HG03571 (cell line): Measurements from ENCODE around the gene AQP12B.
"Not testable (repeated sequence)": the region's sequence is repeated elsewhere in the genome, so short reads cannot be mapped to it uniquely, and the experiment has no call there.

Experiments
- ATAC-seq: cut with Tn5 transposase; IDR thresholded peaks from one replicate; pipeline ENCODE4 v1.9.1; 2021; ENCODE audit not compliant: unreplicated experiment

AQP12B gene

GRCh38 chr2:240701736-240702639 lies 19.3 kb upstream of the AQP12B start:
- no peak for ATAC-seq

DNA sequence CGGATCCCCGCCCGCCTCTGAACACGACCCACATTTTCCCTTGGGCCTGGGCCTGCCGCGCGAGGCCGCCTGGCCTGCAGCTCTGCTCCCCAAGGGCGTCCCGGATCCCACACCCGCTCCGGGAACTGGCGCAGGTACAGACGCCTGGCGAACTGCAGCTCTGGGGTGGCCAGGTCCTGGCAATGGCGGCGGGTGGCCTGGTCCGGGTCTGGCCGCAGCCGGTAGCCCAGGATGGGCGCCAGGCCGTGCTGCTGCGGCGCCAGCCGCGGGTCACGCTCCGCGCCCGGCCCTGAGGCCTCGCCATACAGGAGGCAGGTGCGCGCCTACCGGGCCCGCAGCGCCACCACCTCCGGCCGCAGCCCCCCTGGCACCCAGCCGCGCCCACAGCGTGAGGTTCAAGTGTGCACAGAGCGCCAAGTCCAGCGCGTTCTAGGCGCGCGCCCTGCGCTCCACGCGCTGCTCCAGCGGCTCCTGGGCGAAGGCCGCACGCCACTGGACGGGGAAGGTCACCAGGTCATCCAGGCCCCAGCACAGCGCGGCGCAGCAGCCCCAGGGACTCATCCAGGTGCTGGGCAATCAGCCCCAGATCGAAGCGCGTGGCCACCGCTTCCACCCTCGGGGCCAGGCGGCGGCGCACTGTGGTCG lies 18.5 kb upstream of the AQP12B start:
- ATAC-seq = no peak

GRCh38 chr2:240700616-240701015 lies 17.9 kb upstream of the AQP12B start:
- ATAC-seq = not testable (repeated sequence)

DNA sequence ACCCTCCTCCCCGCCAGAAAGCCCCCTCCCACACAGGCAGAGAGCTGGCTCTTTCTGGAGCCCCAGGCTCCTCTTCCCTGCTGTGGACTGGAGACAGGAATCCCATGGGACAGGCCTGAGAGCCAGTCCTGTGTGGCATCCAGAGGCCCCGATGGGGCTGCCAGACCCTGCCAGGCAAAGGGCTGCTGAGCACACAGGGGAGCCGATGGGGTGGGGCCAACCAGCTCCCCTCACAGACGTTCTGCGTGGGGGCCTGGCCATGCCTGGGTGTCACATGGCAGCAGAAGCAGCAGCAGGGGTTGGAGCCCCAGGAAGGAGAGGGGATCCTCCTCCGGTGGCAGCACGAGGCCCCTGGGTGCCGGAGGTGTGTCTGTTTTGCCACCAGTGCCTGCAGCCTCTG lies 17.1 kb upstream of the AQP12B start:
- ATAC-seq = not testable (repeated sequence)

DNA sequence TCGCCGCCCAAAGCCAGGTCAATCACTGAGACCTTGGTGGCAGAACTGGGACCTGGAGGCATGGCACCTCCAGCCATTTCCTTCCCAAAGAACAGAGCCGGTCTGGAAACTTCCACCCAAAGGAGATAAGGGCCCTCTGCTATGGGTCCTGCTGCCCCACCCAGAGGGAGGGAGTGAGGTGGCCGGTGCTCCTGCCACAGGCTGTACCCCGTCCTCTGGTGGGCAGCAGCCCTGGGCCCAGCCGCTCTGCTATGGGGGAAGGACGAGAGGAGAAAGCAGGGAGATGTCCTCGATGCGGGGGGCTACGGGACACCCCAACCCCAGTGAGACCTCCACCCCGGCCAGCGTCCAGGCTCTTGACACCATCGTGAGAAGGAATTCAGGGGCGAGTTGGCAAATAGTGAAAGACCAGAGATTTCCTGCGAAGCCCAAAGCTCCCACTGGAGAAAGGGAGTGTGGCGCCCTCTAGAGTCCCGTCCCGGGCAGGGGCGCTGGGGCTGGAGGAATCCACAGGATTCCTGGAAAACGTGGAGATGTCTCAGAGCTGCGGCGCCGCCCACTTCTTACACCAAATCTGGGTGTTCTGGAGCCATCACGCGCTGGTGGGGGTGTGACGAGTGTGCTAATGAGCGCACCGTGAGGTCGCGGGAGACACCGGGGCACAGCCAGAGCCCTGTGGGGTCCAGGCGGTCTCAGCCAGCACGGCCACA lies 16.3 kb upstream of the AQP12B start:
- ATAC-seq = not testable (repeated sequence)

DNA sequence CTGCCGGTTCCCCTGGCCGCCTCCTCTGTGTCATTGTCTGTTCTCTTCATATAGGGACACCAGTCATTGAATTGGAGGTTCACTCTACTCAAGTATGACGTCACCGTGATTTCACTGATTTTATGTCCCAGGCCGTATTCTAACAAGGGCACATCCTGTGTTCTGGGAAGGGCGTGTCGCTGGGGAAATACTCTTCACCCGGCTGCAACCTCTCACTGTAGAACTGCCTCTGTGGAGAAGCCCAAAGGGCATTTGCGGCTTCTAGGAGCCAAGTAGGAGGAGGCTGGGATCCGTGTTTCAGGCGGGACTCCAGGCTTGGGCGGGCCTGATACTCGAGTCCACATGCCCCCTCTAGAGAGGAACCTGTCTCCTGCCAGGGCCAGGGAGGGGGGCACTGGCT lies 13.8 kb upstream of the AQP12B start:
- ATAC-seq = not testable (repeated sequence)

- not testable (repeated sequence) for ATAC-seq
These were observed 12.9 kb upstream of the AQP12B start for GRCh38 chr2:240695593-240695992.

GRCh38 chr2:240694304-240694703 lies 11.6 kb upstream of the AQP12B start:
- not testable (repeated sequence) for ATAC-seq

- ATAC-seq = not testable (repeated sequence)
These were observed 10.2 kb upstream of the AQP12B start for GRCh38 chr2:240692583-240693561.

- ATAC-seq = not testable (repeated sequence)
These were observed 9.1 kb upstream of the AQP12B start, which contains the start of gene AQP12A for GRCh38 chr2:240691631-240692420. TSS of gene AQP12A (plus strand) at chr2:240691866. CDS start at chr2:240691914, 48 bp downstream.

- ATAC-seq = not testable (repeated sequence)
These were observed 8.4 kb upstream of the AQP12B start for GRCh38 chr2:240691075-240691427.

DNA sequence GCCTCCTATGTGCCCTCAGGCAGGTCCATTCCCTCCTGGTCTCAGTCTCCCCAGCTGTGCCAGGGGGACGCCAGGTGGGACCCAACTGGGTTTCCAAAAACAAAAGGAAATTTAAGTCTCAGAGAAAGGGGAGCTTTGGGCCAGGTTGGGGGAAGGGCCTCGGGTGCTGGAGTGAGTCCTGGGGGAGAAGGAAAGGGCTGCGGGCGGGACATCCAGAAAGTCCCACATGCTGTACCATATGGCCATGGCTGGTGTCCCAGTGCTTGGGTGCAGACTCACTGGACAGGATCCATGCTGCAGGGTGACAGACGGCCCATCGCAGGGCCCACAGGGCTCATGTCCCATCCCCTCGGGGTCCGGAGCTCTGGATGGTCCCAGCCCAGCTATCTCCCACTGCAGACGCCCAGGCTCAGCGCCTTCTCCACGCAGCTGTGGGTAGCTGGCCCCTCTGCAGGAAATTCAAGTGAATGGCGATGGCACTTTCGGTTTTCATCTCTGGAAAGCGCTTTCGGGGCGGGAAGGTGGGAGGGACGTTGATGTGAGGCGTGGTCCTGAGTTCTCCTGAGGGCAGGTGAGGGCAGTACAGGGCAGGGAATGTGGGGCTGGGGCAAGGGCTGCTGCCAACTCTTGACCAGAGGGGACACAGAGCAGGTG lies 7.9 kb upstream of the AQP12B start:
- ATAC-seq = not testable (repeated sequence)

- ATAC-seq = no peak
These were observed 7.3 kb upstream of the AQP12B start for GRCh38 chr2:240689975-240690374.

DNA sequence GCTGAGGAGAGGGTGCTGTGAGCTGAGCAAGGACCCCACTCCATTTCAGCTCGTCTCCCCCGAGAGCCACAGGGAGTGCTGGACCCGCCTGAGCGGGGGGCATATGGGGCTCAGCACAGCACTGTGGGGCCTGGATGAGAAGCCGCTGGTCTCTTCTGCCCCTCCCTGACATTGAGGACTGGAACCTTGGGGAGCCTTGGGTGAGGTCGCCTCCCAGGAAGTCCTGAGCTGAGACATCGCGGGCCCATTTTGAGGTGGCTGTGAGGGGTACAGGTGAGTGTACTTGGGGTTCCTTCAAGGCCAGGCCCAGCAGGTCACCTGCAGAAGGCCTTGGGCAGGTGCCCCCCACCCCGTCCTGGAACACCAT lies 5.9 kb upstream of the AQP12B start:
- ATAC-seq = no peak

GRCh38 chr2:240687741-240688552 lies 5.3 kb upstream of the AQP12B start:
- no peak for ATAC-seq

DNA sequence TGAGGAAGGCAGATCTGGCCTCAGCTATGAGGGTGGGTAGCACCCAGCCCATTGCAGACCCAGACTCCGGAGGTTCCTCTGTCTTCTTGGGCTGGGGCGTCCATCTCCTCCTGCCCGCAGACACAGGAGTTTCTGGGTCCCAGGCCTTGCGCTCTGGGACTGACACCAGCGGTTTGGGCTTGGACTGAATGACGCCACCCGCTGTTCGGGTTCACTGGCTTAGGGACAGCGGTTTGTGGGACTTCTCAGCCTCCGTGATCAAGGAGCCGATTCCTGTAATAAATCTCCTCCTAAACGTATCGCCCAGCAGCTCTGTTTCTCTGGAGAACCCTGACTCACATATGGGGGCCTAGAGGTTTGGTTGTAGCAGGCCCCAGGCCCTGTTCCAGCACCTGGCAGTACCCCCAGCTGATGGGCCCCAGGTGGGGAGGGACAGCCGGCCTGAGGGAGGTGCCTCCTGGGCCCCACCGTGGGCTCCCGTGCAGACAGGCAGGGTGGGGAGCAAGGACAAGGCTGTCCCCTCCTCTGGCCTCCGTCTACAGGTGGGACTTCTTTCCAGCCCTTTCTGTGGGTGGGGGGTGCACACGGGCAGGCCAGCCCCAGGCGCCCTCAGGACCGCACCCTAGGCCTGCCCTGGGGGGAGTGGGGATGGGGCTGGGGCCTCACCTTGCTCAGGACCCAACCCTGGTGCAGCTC lies 4.5 kb upstream of the AQP12B start:
- no peak for ATAC-seq

DNA sequence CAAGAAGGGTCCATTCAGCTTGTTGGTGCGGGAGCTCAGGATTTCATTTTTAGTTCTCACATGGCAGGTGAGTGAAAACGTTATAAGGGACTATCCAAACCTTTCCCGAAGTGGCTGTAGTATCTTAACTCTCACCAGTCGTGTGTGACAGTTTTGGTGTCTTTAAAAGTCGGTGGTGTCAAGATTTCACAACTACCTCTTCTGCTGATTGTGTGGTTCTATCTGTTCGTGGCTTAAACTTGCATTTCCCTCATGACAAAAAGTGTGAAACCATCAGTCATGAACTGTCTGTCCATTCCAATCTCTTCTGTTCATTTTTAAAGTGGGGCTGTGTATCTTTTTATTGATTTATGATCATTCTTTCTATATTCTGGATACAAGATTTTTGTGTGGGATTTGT lies 3.8 kb upstream of the AQP12B start:
- ATAC-seq = no peak
